Measurements from ENCODE around the gene SGPP2.

SGPP2 gene

GRCh38 chr2:222450021-222450420 lies 25.7 kb downstream of the SGPP2 start:
- DNase-seq, result no peak
- Histone ChIP-seq H3K4me1 (ENCODE audit: control extremely low read depth in 1 of 4, control insufficient read depth in 4 of 4, insufficient read depth in 4 of 4, low read length in 3 of 4) (peaks cover 0 to 6% (median 4%) of the 10 kb centered on the region in 4 experiments), H3K27ac (ENCODE audit: insufficient read depth in 1 of 2, low read depth in 1 of 2, low read length in 2 of 2, poor library complexity in 1 of 2, severe bottlenecking in 2 of 2) (no peak overlapping the region), H3K4me3 (ENCODE audit: control insufficient read depth in 1 of 7, extremely low read depth in 1 of 7, insufficient read depth in 4 of 7, low read depth in 2 of 7, low read length in 6 of 7) (no peak overlapping the region), H3K9me3 (ENCODE audit: control extremely low read depth in 1 of 5, control insufficient read depth in 4 of 5, insufficient read depth in 2 of 5, low read depth in 1 of 5, low read length in 4 of 5) (no peaks in the 10 kb centered on the region), H3K27me3 (replicated peaks in 2 of 5; ENCODE audit: control insufficient read depth in 4 of 5, insufficient read depth in 5 of 5, low read length in 4 of 5) (peaks cover 0 to 4% (median 2%) of the 10 kb centered on the region in 5 experiments), H3K36me3 (ENCODE audit: control insufficient read depth in 4 of 4, insufficient read depth in 4 of 4, low read length in 3 of 4) (no peaks in the 10 kb centered on the region)
- ChIA-PET CTCF (interaction anchor here (1.1 kb wide), 1 partner anchor 132 kb away, joined by 3 read pairs; no protein-coding TSS in a partner anchor), POLR2A (interaction anchor here (0.6 kb wide), 1 partner anchor 48 kb away, joined by 3 read pairs; no protein-coding TSS in a partner anchor)
- 100% methylated on average over 2 of the region's 2 CpGs for WGBS (ENCODE audit: insufficient coverage)

DNA sequence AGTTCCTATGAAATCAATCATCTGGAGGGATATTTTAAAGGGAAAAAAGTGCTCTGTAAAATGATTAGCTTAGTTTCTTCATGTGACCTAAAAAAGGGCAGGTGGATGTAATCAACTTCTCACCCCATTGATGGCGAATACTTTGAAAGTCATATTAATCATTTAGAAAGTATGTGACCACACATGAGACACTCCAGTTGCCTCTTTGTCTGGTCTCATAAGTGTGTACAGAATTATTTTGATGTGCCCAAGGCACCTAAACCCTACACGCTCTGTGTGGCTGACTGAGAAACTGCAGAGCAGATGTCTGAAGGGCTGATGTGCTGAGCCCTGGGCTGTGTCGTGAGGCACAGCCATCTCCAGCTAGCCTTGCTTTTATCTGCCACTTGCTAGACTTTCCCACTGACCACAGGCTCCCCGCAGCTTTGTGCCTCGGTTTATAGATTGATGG lies 26.9 kb downstream of the SGPP2 start:
- ChIA-PET CTCF (interaction anchor here (0.7 to 1.1 kb wide), 3 partner anchors 46 to 133 kb away, joined by 3 to 4 read pairs (median 3); no protein-coding TSS in a partner anchor), POLR2A (no interaction called here)
- no peaks in the 10 kb centered on the region for H3K36me3 ChIP-seq (ENCODE audit: control insufficient read depth in 4 of 4, insufficient read depth in 4 of 4, low read length in 3 of 4)
- DNase-seq, result no peak
- H3K4me3 ChIP-seq (ENCODE audit: control insufficient read depth in 1 of 7, extremely low read depth in 1 of 7, insufficient read depth in 4 of 7, low read depth in 2 of 7, low read length in 6 of 7), result no peak overlapping the region
- WGBS (ENCODE audit: insufficient coverage), result 94% methylated on average over 2 of the region's 5 CpGs
- peaks cover 0 to 6% (median 4%) of the 10 kb centered on the region in 4 experiments for H3K4me1 ChIP-seq (ENCODE audit: control extremely low read depth in 1 of 4, control insufficient read depth in 4 of 4, insufficient read depth in 4 of 4, low read length in 3 of 4)
- H3K27ac ChIP-seq (ENCODE audit: insufficient read depth in 1 of 2, low read depth in 1 of 2, low read length in 2 of 2, poor library complexity in 1 of 2, severe bottlenecking in 2 of 2), result no peak overlapping the region
- H3K9me3 ChIP-seq (ENCODE audit: control extremely low read depth in 1 of 5, control insufficient read depth in 4 of 5, insufficient read depth in 2 of 5, low read depth in 1 of 5, low read length in 4 of 5), result no peaks in the 10 kb centered on the region
- H3K27me3 ChIP-seq (replicated peaks in 2 of 5; ENCODE audit: control insufficient read depth in 4 of 5, insufficient read depth in 5 of 5, low read length in 4 of 5), result peaks cover 0 to 3% (median 2%) of the 10 kb centered on the region in 5 experiments

- H3K27ac ChIP-seq (ENCODE audit: insufficient read depth in 1 of 2, low read depth in 1 of 2, low read length in 2 of 2, poor library complexity in 1 of 2, severe bottlenecking in 2 of 2), result no peak overlapping the region
- H3K36me3 ChIP-seq (ENCODE audit: control insufficient read depth in 4 of 4, insufficient read depth in 4 of 4, low read length in 3 of 4), result no peaks in the 10 kb centered on the region
- DNase-seq, result no peak
- 93% methylated on average over 3 of the region's 3 CpGs for WGBS (ENCODE audit: insufficient coverage)
- ChIA-PET POLR2A (no interaction called here), CTCF (interaction anchor here (0.6 kb wide), 1 partner anchor 12 kb away, joined by 3 read pairs; no protein-coding TSS in a partner anchor)
- H3K9me3 ChIP-seq (ENCODE audit: control extremely low read depth in 1 of 5, control insufficient read depth in 4 of 5, insufficient read depth in 2 of 5, low read depth in 1 of 5, low read length in 4 of 5), result no peaks in the 10 kb centered on the region
- no peak overlapping the region for H3K4me3 ChIP-seq (ENCODE audit: control insufficient read depth in 1 of 7, extremely low read depth in 1 of 7, insufficient read depth in 4 of 7, low read depth in 2 of 7, low read length in 6 of 7)
- peaks cover 0 to 3% (median 2%) of the 10 kb centered on the region in 5 experiments for H3K27me3 ChIP-seq (replicated peaks in 2 of 5; ENCODE audit: control insufficient read depth in 4 of 5, insufficient read depth in 5 of 5, low read length in 4 of 5)
- H3K4me1 ChIP-seq (ENCODE audit: control extremely low read depth in 1 of 4, control insufficient read depth in 4 of 4, insufficient read depth in 4 of 4, low read length in 3 of 4), result peaks cover 0 to 6% (median 3%) of the 10 kb centered on the region in 4 experiments
These were observed 28.1 kb downstream of the SGPP2 start for GRCh38 chr2:222452422-222452950.

GRCh38 chr2:222456479-222457077 lies 32.2 kb downstream of the SGPP2 start:
- POLR2A ChIA-PET, result no interaction called here
- Histone ChIP-seq H3K4me1 (ENCODE audit: control extremely low read depth in 1 of 4, control insufficient read depth in 4 of 4, insufficient read depth in 4 of 4, low read length in 3 of 4) (no peaks in the 10 kb centered on the region), H3K27ac (ENCODE audit: insufficient read depth in 1 of 2, low read depth in 1 of 2, low read length in 2 of 2, poor library complexity in 1 of 2, severe bottlenecking in 2 of 2) (no peak overlapping the region), H3K36me3 (ENCODE audit: control insufficient read depth in 4 of 4, insufficient read depth in 4 of 4, low read length in 3 of 4) (no peaks in the 10 kb centered on the region), H3K4me3 (ENCODE audit: control insufficient read depth in 1 of 7, extremely low read depth in 1 of 7, insufficient read depth in 4 of 7, low read depth in 2 of 7, low read length in 6 of 7) (no peak overlapping the region), H3K9me3 (ENCODE audit: control extremely low read depth in 1 of 5, control insufficient read depth in 4 of 5, insufficient read depth in 2 of 5, low read depth in 1 of 5, low read length in 4 of 5) (no peaks in the 10 kb centered on the region), H3K27me3 (replicated peaks in 2 of 5; ENCODE audit: control insufficient read depth in 4 of 5, insufficient read depth in 5 of 5, low read length in 4 of 5) (peaks cover 0 to 4% (median 0%) of the 10 kb centered on the region in 5 experiments)
- no CpG with 5 or more reads among the region's 4 CpGs for WGBS (ENCODE audit: insufficient coverage)
- DNase-seq, result no peak
- CTCF ChIA-PET, result interaction anchor here (1.2 to 1.4 kb wide), 2 partner anchors 11 to 170 kb away, joined by 3 to 4 read pairs; no protein-coding TSS in a partner anchor

- 95% methylated on average over 8 of the region's 10 CpGs for WGBS (ENCODE audit: insufficient coverage)
- Histone ChIP-seq H3K4me1 (ENCODE audit: control extremely low read depth in 1 of 4, control insufficient read depth in 4 of 4, insufficient read depth in 4 of 4, low read length in 3 of 4) (no peaks in the 10 kb centered on the region), H3K9me3 (ENCODE audit: control extremely low read depth in 1 of 5, control insufficient read depth in 4 of 5, insufficient read depth in 2 of 5, low read depth in 1 of 5, low read length in 4 of 5) (no peaks in the 10 kb centered on the region), H3K27me3 (replicated peaks in 2 of 5; ENCODE audit: control insufficient read depth in 4 of 5, insufficient read depth in 5 of 5, low read length in 4 of 5) (peaks cover 2 to 10% (median 4%) of the 10 kb centered on the region in 5 experiments), H3K27ac (ENCODE audit: insufficient read depth in 1 of 2, low read depth in 1 of 2, low read length in 2 of 2, poor library complexity in 1 of 2, severe bottlenecking in 2 of 2) (no peak overlapping the region), H3K36me3 (ENCODE audit: control insufficient read depth in 4 of 4, insufficient read depth in 4 of 4, low read length in 3 of 4) (no peaks in the 10 kb centered on the region), H3K4me3 (ENCODE audit: control insufficient read depth in 1 of 7, extremely low read depth in 1 of 7, insufficient read depth in 4 of 7, low read depth in 2 of 7, low read length in 6 of 7) (no peak overlapping the region)
- DNase-seq, result no peak
- POLR2A ChIA-PET, result no interaction called here
- CTCF ChIA-PET, result no interaction called here
These were observed 35.6 kb downstream of the SGPP2 start for GRCh38 chr2:222459983-222460382.

DNA sequence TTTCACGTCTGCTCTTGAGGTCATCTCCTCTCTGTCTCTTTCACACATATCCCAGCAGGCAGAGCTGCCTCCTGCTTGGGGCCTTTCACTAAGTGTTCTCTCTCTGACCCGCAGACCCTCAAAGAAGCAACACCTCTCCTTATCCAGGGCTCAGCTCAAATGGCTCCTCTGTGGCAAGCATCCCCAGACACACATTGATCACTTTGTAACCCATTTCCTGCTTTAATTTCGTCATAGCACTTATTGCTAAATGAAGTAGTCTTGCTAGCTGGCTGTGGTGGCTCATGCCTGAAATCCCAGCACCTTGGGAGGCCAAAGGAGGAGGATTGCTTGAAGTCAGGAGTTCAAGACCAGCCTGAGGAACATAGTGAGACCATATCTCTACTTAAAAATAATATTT lies 41.4 kb downstream of the SGPP2 start:
- POLR2A ChIA-PET, result no interaction called here
- CTCF ChIA-PET, result no interaction called here
- WGBS (ENCODE audit: insufficient coverage), result 82% methylated on average over 3 of the region's 3 CpGs
- Histone ChIP-seq H3K27me3 (replicated peaks in 2 of 5; ENCODE audit: control insufficient read depth in 4 of 5, insufficient read depth in 5 of 5, low read length in 4 of 5) (peaks cover 2 to 10% (median 5%) of the 10 kb centered on the region in 5 experiments), H3K36me3 (ENCODE audit: control insufficient read depth in 4 of 4, insufficient read depth in 4 of 4, low read length in 3 of 4) (no peaks in the 10 kb centered on the region), H3K4me1 (ENCODE audit: control extremely low read depth in 1 of 4, control insufficient read depth in 4 of 4, insufficient read depth in 4 of 4, low read length in 3 of 4) (no peaks in the 10 kb centered on the region), H3K4me3 (ENCODE audit: control insufficient read depth in 1 of 7, extremely low read depth in 1 of 7, insufficient read depth in 4 of 7, low read depth in 2 of 7, low read length in 6 of 7) (no peak overlapping the region), H3K9me3 (ENCODE audit: control extremely low read depth in 1 of 5, control insufficient read depth in 4 of 5, insufficient read depth in 2 of 5, low read depth in 1 of 5, low read length in 4 of 5) (no peaks in the 10 kb centered on the region), H3K27ac (ENCODE audit: insufficient read depth in 1 of 2, low read depth in 1 of 2, low read length in 2 of 2, poor library complexity in 1 of 2, severe bottlenecking in 2 of 2) (no peak overlapping the region)
- no peak for DNase-seq

- Histone ChIP-seq H3K4me3 (ENCODE audit: control insufficient read depth in 1 of 7, extremely low read depth in 1 of 7, insufficient read depth in 4 of 7, low read depth in 2 of 7, low read length in 6 of 7) (no peak overlapping the region), H3K27me3 (replicated peaks in 2 of 5; ENCODE audit: control insufficient read depth in 4 of 5, insufficient read depth in 5 of 5, low read length in 4 of 5) (peaks cover 0 to 7% (median 3%) of the 10 kb centered on the region in 5 experiments), H3K36me3 (ENCODE audit: control insufficient read depth in 4 of 4, insufficient read depth in 4 of 4, low read length in 3 of 4) (no peaks in the 10 kb centered on the region), H3K27ac (ENCODE audit: insufficient read depth in 1 of 2, low read depth in 1 of 2, low read length in 2 of 2, poor library complexity in 1 of 2, severe bottlenecking in 2 of 2) (no peak overlapping the region), H3K4me1 (ENCODE audit: control extremely low read depth in 1 of 4, control insufficient read depth in 4 of 4, insufficient read depth in 4 of 4, low read length in 3 of 4) (no peaks in the 10 kb centered on the region), H3K9me3 (ENCODE audit: control extremely low read depth in 1 of 5, control insufficient read depth in 4 of 5, insufficient read depth in 2 of 5, low read depth in 1 of 5, low read length in 4 of 5) (no peaks in the 10 kb centered on the region)
- 100% methylated on average over 3 of the region's 4 CpGs for WGBS (ENCODE audit: insufficient coverage)
- no peak for DNase-seq
- ChIA-PET POLR2A (no interaction called here), CTCF (interaction anchor here (0.8 kb wide), 1 partner anchor 58 kb away, joined by 3 read pairs; no protein-coding TSS in a partner anchor)
These were observed 44.0 kb downstream of the SGPP2 start for GRCh38 chr2:222468346-222468745.
